Coronary artery (tissue), 2 donors: ENCODE data around the gene PPARA.

ENCODE experiments used
- DNase-seq: peaks from one replicate; pipeline ENCODE4 v3.0.0-alpha.2; 2017; ENCODE audit warnings: low spot score
- H3K27ac ChIP-seq, 2 donors: fragments of 200-600 bp; sonication (generic); one replicate each; pipeline ENCODE4 v1.5.1; 2016 to 2019
- H3K4me3 ChIP-seq: fragments of 200-600 bp; sonication (generic); 2 replicates; pipeline ENCODE4 v1.5.1; 2016; ENCODE audit warnings: mild to moderate bottlenecking, moderate library complexity
- CTCF ChIP-seq: fragments of 200-600 bp; sonication (generic); IDR thresholded peaks from one replicate; pipeline ENCODE4 v1.5.1; 2019; ENCODE audit warnings: antibody characterized with exemption

The PPARA gene

GRCh38 chr22:46119093-46119728 lies 31.1 kb upstream of the PPARA start:
- H3K4me3 ChIP-seq: no peak overlapping the region
- no peak for DNase-seq
- TF ChIP-seq CTCF: no peak
- H3K27ac ChIP-seq: peak overlapping the region in 1 of 2 donors; percentile 31

- no peak overlapping the region for H3K4me3 ChIP-seq
- DNase-seq: no peak
- TF ChIP-seq CTCF: no peak
- peak overlapping the region in 1 of 2 donors; percentile 31 for H3K27ac ChIP-seq
Measured at GRCh38 chr22:46119729-46120419, 30.5 kb upstream of the PPARA start.

- TF ChIP-seq CTCF: no peak
- no peak overlapping the region for H3K4me3 ChIP-seq
- H3K27ac ChIP-seq: peak overlapping the region in 1 of 2 donors; percentile 4
- no peak for DNase-seq
Measured at GRCh38 chr22:46120420-46120737, 29.9 kb upstream of the PPARA start.

- H3K27ac ChIP-seq: no peak overlapping the region
- H3K4me3 ChIP-seq: no peak overlapping the region
- DNase-seq: no peak
Measured at GRCh38 chr22:46121079-46121478, 29.2 kb upstream of the PPARA start.

GRCh38 chr22:46121523-46122287 lies 28.6 kb upstream of the PPARA start:
- no peak for DNase-seq
- H3K27ac ChIP-seq: no peak overlapping the region
- no peak for TF ChIP-seq CTCF
- H3K4me3 ChIP-seq: no peak overlapping the region

More at GRCh38 chr22:46121079-46121478, 29.2 kb upstream of the PPARA start:
- no peak for TF ChIP-seq CTCF

- peak; percentile 95 for TF ChIP-seq CTCF
- DNase-seq: no peak
- H3K27ac ChIP-seq: no peak overlapping the region
- peak overlapping the region; percentile 56 for H3K4me3 ChIP-seq
Measured at GRCh38 chr22:46122511-46122971, 27.8 kb upstream of the PPARA start.
